Activated naive CD4-positive, alpha-beta T cell treated with anti-CD3 and anti-CD28 coated beads for 36 hours (primary cell): ENCODE results near the gene PACRG. TPM values are rescaled to one million over a fixed set of nuclear protein-coding genes. Genes with fewer than 3 reads are reported as not detected.
"Not testable (repeated sequence)": the region's sequence is repeated elsewhere in the genome, so short reads cannot be mapped to it uniquely, and the experiment has no call there.

Experiments used
- CTCF ChIA-PET: fragments of 350-600 bp; sonication (Branson Sonifier 250); formaldehyde crosslinking; loops from one replicate; lab custom pipeline; 2021; ENCODE audit warnings: antibody characterized with exemption; lab: Charles Lee
- DNase-seq: peaks from one replicate; pipeline ENCODE4 v3.0.0-alpha.2; 2020
- H3K27ac Mint-ChIP-seq: one replicate; pipeline ENCODE4 v1.8.0; 2021; ENCODE audit warnings: mild to moderate bottlenecking, mixed read lengths
- H3K27me3 Mint-ChIP-seq: one replicate; pipeline ENCODE4 v1.8.0; 2021; ENCODE audit warnings: low read depth, mixed read lengths
- H3K36me3 Mint-ChIP-seq: one replicate; pipeline ENCODE4 v1.8.0; 2021; ENCODE audit warnings: low read depth, mixed read lengths
- H3K4me1 Mint-ChIP-seq: one replicate; pipeline ENCODE4 v1.8.0; 2021; ENCODE audit warnings: low read depth, mixed read lengths
- H3K4me3 Mint-ChIP-seq: one replicate; pipeline ENCODE4 v1.8.0; 2021; ENCODE audit warnings: mild to moderate bottlenecking, moderate library complexity, mixed read lengths
- H3K9me3 Mint-ChIP-seq: one replicate; pipeline ENCODE4 v1.8.0; 2021; ENCODE audit warnings: mixed read lengths
- intact Hi-C: fragments of 100-400 bp; cut with micrococcal nuclease; formaldehyde crosslinking; loops from one replicate; pipeline ENCODE4 v1.15.1; 2023
- total RNA-seq, 2 experiments: library from RNA; stranded (reverse); gene quantifications; one replicate each; pipeline ENCODE4 v1.2.3, GENCODE V29; 2021

Gene PACRG
- total RNA-seq, 2 experiments from 2014 or later = not detected

GRCh38 chr6:162963861-162964260 is 236.1 kb downstream of the PACRG start:
- DNase-seq = no peak
- Mint-ChIP-seq H3K27me3 (no peaks in the 10 kb centered on the region), H3K9me3 (peaks cover 13% of the 10 kb centered on the region), H3K27ac (no peak overlapping the region), H3K4me3 (no peak overlapping the region), H3K36me3 (no peaks in the 10 kb centered on the region), H3K4me1 (no peaks in the 10 kb centered on the region)
- CTCF ChIA-PET = no interaction called here
- intact Hi-C loops = no loop called here

DNA sequence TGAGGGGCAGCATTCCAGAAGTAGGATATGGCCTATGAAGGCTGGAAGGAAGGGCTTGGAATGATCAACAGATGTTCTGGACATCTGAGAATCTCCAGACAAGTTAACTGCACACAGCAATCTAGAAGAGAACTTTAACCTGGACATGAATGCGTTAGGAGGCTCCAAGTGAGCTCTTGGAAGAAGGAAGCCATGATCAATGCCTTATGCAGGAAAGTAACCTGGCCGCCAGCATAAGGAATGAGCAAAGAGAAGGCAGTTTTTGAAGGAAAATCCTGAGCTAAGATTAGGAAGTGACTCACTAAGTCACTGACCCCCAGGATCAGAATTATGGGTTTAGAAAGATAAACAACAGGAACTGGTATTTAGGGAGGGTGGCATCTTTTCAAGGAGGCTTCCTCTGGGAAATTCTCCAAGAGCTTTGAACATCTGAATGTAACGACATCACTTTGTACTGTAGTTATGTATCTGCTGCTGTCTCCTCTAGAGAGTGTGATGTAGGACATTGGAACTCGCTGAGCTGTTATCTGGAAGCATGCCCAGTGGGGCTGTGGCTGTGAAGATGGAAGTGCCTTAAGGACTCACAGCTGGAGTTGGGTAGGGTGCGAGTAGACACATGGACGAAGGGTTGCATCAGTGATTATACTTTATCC is 236.8 kb downstream of the PACRG start:
- Mint-ChIP-seq H3K4me3 (no peak overlapping the region), H3K27me3 (no peaks in the 10 kb centered on the region), H3K4me1 (no peaks in the 10 kb centered on the region), H3K27ac (no peak overlapping the region), H3K36me3 (no peaks in the 10 kb centered on the region), H3K9me3 (peaks cover 12% of the 10 kb centered on the region)
- CTCF ChIA-PET = no interaction called here
- intact Hi-C loops = no loop called here
- no peak for DNase-seq

GRCh38 chr6:162965366-162965765 is 237.6 kb downstream of the PACRG start:
- DNase-seq = no peak
- peaks cover 13% of the 10 kb centered on the region for H3K9me3 Mint-ChIP-seq
- H3K27ac Mint-ChIP-seq = no peak overlapping the region
- H3K36me3 Mint-ChIP-seq = no peaks in the 10 kb centered on the region
- no peaks in the 10 kb centered on the region for H3K4me1 Mint-ChIP-seq
- CTCF ChIA-PET = no interaction called here
- intact Hi-C loops = no loop called here
- H3K4me3 Mint-ChIP-seq = no peak overlapping the region
- no peaks in the 10 kb centered on the region for H3K27me3 Mint-ChIP-seq

- H3K27ac Mint-ChIP-seq = no peak overlapping the region
- no peak overlapping the region for H3K4me3 Mint-ChIP-seq
- no peaks in the 10 kb centered on the region for H3K36me3 Mint-ChIP-seq
- intact Hi-C loops = no loop called here
- H3K4me1 Mint-ChIP-seq = no peaks in the 10 kb centered on the region
- no peak for DNase-seq
- CTCF ChIA-PET = no interaction called here
- peaks cover 14% of the 10 kb centered on the region for H3K9me3 Mint-ChIP-seq
- no peaks in the 10 kb centered on the region for H3K27me3 Mint-ChIP-seq
Measured at GRCh38 chr6:162970246-162970645, 242.5 kb downstream of the PACRG start.

DNA sequence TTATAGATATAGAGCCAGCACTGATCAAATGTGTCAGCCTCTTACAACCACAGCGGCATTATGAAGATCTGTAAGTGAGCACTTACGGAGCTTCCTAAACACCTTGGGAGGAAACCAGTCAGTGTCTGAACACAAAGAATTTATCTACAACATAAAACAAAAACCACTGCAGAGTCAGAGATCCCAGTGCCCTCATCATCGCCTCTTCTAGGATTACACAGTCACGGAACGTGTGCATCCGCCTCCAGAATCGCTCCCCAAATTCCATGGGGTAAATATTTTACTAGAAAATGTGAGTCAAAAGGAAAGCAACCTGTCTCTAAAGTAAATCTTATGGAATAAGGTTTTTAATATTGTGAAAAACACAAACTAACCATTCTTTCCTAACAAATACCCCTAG is 243.6 kb downstream of the PACRG start:
- Mint-ChIP-seq H3K27me3 (no peaks in the 10 kb centered on the region), H3K27ac (no peak overlapping the region), H3K4me1 (no peaks in the 10 kb centered on the region), H3K9me3 (peaks cover 12% of the 10 kb centered on the region), H3K36me3 (no peaks in the 10 kb centered on the region), H3K4me3 (no peak overlapping the region)
- CTCF ChIA-PET = no interaction called here
- intact Hi-C loops = no loop called here
- DNase-seq = no peak

GRCh38 chr6:162973151-162973872 is 245.5 kb downstream of the PACRG start:
- intact Hi-C loops = no loop called here

DNA sequence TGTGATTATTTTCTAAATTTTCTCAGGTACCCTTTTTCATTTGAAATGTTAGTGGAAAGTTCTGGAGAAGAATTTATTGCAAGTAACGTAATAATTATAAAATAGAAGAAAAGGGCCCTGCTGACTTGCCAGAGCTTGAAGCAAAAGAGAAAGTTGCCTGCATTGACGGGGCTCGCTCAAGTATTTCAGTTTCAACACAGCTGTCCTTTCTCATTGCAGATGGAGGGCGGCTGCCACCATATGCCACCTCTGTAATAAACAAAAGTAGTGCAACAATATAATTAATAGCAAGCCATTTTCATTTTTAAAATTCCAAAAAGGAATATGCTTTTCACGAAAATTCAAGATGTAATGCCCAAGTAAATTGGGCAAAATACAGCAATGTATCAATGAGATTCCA is 246.2 kb downstream of the PACRG start:
- Mint-ChIP-seq H3K9me3 (peaks cover 13% of the 10 kb centered on the region), H3K36me3 (no peaks in the 10 kb centered on the region), H3K4me3 (no peak overlapping the region), H3K27ac (no peak overlapping the region), H3K4me1 (no peaks in the 10 kb centered on the region), H3K27me3 (no peaks in the 10 kb centered on the region)
- CTCF ChIA-PET = no interaction called here
- DNase-seq = no peak
- intact Hi-C loops = no loop called here

More at GRCh38 chr6:162973151-162973872, 245.5 kb downstream of the PACRG start:
- Mint-ChIP-seq H3K4me3 (no peak overlapping the region), H3K4me1 (no peaks in the 10 kb centered on the region), H3K27me3 (no peaks in the 10 kb centered on the region), H3K36me3 (no peaks in the 10 kb centered on the region), H3K9me3 (peaks cover 13% of the 10 kb centered on the region), H3K27ac (no peak overlapping the region)
- no peak for DNase-seq
- CTCF ChIA-PET = no interaction called here

- H3K36me3 Mint-ChIP-seq = no peaks in the 10 kb centered on the region
- H3K27ac Mint-ChIP-seq = no peak overlapping the region
- H3K27me3 Mint-ChIP-seq = no peaks in the 10 kb centered on the region
- CTCF ChIA-PET = no interaction called here
- intact Hi-C loops = no loop called here
- H3K9me3 Mint-ChIP-seq = peaks cover 6% of the 10 kb centered on the region
- DNase-seq = no peak
- H3K4me3 Mint-ChIP-seq = no peak overlapping the region
- H3K4me1 Mint-ChIP-seq = no peaks in the 10 kb centered on the region
Measured at GRCh38 chr6:162974685-162975084, 246.9 kb downstream of the PACRG start.

- H3K9me3 Mint-ChIP-seq = peaks cover 6% of the 10 kb centered on the region
- intact Hi-C loops = no loop called here
- no peak overlapping the region for H3K27ac Mint-ChIP-seq
- H3K4me3 Mint-ChIP-seq = no peak overlapping the region
- DNase-seq = no peak
- no peaks in the 10 kb centered on the region for H3K27me3 Mint-ChIP-seq
- H3K4me1 Mint-ChIP-seq = no peaks in the 10 kb centered on the region
- H3K36me3 Mint-ChIP-seq = no peaks in the 10 kb centered on the region
- CTCF ChIA-PET = no interaction called here
Measured at GRCh38 chr6:162976141-162976540, 248.4 kb downstream of the PACRG start.

DNA sequence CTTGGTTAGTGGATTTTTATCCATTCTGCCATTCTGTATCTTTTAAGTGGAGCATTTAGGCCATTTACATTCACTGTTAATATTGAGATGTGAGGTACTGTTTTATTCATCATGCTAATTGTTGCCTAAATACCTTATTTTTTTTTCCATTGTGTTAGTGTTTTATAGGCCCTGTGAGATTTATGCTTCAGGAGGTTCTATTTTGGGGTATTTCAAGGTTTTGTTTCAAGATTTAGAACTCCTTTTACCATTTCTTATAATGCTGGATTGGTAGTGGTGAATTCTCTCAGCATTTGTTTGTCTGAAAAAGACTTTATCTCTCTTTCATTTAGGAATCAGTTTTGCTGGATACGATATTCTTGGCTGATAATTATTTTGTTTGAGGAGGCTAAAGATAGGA is 255.5 kb downstream of the PACRG start:
- H3K36me3 Mint-ChIP-seq, intact Hi-C loops, H3K27ac Mint-ChIP-seq, CTCF ChIA-PET, DNase-seq, H3K4me3 Mint-ChIP-seq, H3K4me1 Mint-ChIP-seq, H3K27me3 Mint-ChIP-seq: not testable (repeated sequence)
- H3K9me3 Mint-ChIP-seq = peaks cover 37% of the 10 kb centered on the region

GRCh38 chr6:162998777-162999176 is 271.0 kb downstream of the PACRG start:
- no peak overlapping the region for H3K4me3 Mint-ChIP-seq
- intact Hi-C loops = no loop called here
- H3K27ac Mint-ChIP-seq = no peak overlapping the region
- no peaks in the 10 kb centered on the region for H3K36me3 Mint-ChIP-seq
- H3K9me3 Mint-ChIP-seq = peaks cover 17% of the 10 kb centered on the region
- H3K4me1 Mint-ChIP-seq = no peaks in the 10 kb centered on the region
- CTCF ChIA-PET = no interaction called here
- no peaks in the 10 kb centered on the region for H3K27me3 Mint-ChIP-seq
- no peak for DNase-seq

- no peak for DNase-seq
- no peaks in the 10 kb centered on the region for H3K4me1 Mint-ChIP-seq
- no peaks in the 10 kb centered on the region for H3K27me3 Mint-ChIP-seq
- intact Hi-C loops = no loop called here
- no peak overlapping the region for H3K27ac Mint-ChIP-seq
- H3K9me3 Mint-ChIP-seq = peaks cover 19% of the 10 kb centered on the region
- CTCF ChIA-PET = no interaction called here
- no peak overlapping the region for H3K4me3 Mint-ChIP-seq
- no peaks in the 10 kb centered on the region for H3K36me3 Mint-ChIP-seq
Measured at GRCh38 chr6:162999575-163000285, 272.0 kb downstream of the PACRG start.

- H3K36me3 Mint-ChIP-seq = no peaks in the 10 kb centered on the region
- H3K9me3 Mint-ChIP-seq = peaks cover 13% of the 10 kb centered on the region
- H3K4me1 Mint-ChIP-seq = no peaks in the 10 kb centered on the region
- no peak overlapping the region for H3K4me3 Mint-ChIP-seq
- CTCF ChIA-PET = no interaction called here
- no peak for DNase-seq
- H3K27ac Mint-ChIP-seq = no peak overlapping the region
- H3K27me3 Mint-ChIP-seq = no peaks in the 10 kb centered on the region
- intact Hi-C loops = no loop called here
Measured at GRCh38 chr6:163001330-163001729, 273.6 kb downstream of the PACRG start.
